ENCODE measurements around the gene SPR.

- TF ChIP-seq CTCF (IDR thresholded peaks at IDR 0.05; ENCODE audit: borderline replicate concordance, extremely low read depth, low read length, poor library complexity, severe bottlenecking), result no peak
- no peak for TF ChIP-seq EZH2 (IDR thresholded peaks at IDR 0.05; ENCODE audit: borderline replicate concordance, low read depth, low read length, severe bottlenecking)
Measured at GRCh38 chr2:72938455-72938854, 51.2 kb downstream of the SPR start.
